HG03135 (cell line): ENCODE results near the gene C4BPA.

Source experiments
- ATAC-seq: cut with Tn5 transposase; IDR thresholded peaks from one replicate; pipeline ENCODE4 v1.9.1; 2021; ENCODE audit warnings: mild to moderate bottlenecking, moderate library complexity; ENCODE audit not compliant: unreplicated experiment

C4BPA gene

DNA sequence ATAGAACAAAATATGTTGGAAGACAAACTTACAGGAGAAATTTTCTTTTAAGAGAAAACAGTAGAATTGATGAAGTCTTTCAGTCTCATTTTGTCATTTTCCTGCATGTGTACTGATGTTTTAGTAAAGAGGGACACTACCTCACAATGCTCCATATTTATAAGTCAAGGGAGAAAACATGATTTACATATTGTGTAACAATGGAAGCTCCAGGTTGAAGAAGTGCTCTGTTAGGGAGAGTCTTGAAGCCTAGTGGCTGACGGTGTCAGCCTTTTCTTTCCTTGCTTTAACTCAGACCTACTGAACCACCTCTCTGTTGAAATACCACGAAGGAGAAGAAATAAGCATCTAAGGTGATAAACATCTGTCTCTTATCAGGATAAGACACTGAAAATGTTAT lies 75.0 kb downstream of the C4BPA start:
- no peak for ATAC-seq

DNA sequence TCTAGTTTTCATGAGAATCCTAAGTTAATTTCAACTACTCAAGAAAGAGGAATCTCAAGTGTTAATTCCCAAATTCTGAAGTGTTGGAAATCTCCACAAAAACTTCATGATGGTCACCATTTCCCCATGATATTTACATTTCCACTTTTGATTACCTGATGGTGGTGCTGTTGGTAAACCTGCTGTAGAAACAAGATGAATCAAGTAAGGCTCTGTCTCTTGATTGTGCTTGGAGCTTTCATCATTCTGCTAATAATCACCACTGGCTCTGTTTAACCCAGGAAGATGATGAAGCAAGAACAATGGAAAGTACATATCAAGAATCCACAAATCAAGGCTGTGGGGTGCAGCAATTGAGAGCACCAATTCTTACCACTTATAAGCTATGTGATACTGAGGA lies 77.8 kb downstream of the C4BPA start:
- no peak for ATAC-seq

DNA sequence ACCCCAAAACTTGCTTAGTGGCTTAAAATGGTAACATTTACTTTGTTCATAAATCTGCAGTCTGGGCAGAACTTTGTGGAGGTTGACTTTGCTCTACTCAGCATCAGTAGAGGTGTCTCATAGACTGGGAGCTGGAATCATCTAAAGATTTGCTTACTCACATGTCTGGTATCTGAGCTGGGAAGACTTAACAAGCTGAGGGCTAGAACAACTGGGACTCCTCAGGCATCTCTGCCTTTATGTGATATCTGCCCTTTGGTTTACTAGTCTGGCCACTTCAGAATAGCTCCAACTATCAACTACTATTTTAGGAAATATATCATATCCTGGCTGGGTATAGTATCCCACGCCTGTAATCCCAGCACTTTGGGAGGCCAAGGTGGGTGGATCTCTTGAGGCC lies 82.5 kb downstream of the C4BPA start:
- no peak for ATAC-seq

DNA sequence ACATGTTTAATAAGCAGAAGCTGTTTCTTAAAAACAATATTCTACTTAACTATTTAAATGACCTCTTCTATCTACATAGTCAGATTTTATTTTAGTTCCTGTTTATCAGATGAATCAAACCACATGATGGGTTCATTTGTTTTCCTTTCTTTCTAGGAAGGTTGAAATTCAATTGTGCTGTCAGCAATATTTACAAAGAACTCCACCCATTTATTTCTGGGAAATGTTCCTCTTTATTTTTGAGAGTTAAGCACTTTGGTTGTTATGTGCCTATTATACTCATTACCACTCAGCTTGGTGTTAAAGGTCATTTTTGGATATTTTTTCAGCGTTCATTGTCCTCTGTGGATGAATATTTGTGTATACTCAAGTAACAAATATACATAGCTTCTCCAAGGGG lies 84.9 kb downstream of the C4BPA start:
- ATAC-seq: no peak

DNA sequence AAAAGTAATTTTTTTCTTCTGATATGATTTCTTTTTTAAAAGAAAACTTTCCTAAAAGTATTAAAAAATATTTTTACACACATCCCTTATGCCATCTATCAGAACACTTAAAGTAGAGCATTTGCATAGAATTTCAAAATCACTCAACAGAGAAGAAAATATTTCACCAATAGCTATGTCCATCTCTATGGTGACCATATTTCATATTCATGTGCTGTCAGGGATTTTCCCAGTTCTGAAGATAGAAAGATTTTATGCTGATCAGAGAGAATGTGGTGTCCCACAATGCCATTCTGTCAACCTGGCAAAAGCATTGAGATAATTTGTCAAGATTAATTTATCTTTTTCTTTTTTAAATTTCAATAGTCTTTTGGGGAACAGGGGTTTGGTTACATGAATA lies 87.0 kb downstream of the C4BPA start:
- ATAC-seq: no peak

DNA sequence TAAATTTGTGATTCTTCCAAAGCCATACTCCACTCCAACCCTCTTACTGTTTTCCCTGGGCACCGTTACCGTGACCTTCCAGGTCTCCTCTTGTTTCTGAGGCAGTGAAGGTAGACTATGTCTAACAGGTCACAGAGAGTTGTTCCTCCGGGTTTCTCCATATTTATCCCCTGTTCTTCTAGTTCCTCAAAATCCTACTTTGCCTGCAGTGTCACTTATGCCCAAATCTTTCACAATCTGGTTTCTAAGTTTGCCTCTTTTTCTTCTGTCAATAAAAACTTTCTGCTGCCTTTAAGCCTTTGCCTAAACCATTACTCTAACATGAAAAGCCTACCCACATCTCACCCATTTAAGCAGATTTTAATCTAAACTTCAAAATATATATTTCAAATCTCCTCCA lies 87.7 kb downstream of the C4BPA start:
- no peak for ATAC-seq

DNA sequence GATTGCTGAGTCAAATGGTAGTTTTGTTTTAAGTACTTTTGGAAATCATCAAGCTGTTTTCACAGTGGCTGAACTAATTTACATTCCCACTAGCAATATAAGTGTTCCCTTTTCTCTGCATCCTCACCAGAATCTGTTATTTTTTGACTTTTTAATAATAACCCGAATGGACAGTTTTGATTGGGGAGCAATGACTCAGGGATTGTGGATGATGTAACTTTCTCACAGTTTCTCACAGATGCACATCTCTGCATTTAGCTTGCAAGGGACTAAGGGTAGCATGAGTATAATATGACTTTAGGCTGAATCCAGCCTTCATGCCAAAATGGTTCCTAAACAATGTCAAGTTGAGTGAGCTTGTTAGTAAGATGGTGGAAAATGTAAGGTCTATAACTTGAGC lies 90.2 kb downstream of the C4BPA start:
- no peak for ATAC-seq
